Trophoblast cell (in vitro differentiated cells and primary cell): ENCODE results near the gene PRTFDC1.
A peak's percentile ranks its signal among the peaks of the same experiment; 100 is the strongest.

ENCODE experiments used
- DNase-seq, 2 donors: peaks; one replicate each; pipeline ENCODE4 v3.0.0-alpha.2; 2016
- H2AFZ ChIP-seq: 2 replicates; pipeline ENCODE4 v1.6.1; 2013; ENCODE audit warnings: low read length, moderate library complexity, mild to moderate bottlenecking; ENCODE audit not compliant: insufficient read depth, poor library complexity
- H2AK5ac ChIP-seq: 2 replicates; pipeline ENCODE4 v1.6.1; 2013; ENCODE audit warnings: mild to moderate bottlenecking, low read length
- H2BK120ac ChIP-seq: 2 replicates; pipeline ENCODE4 v1.6.1; 2013; ENCODE audit warnings: low read length, mild to moderate bottlenecking, moderate library complexity; ENCODE audit not compliant: insufficient read depth, poor library complexity
- H2BK12ac ChIP-seq: 2 replicates; pipeline ENCODE4 v1.6.1; 2013; ENCODE audit warnings: mild to moderate bottlenecking, low read length, moderate library complexity
- H2BK5ac ChIP-seq: 2 replicates; pipeline ENCODE4 v1.6.1; 2013; ENCODE audit warnings: low read length, low read depth, moderate library complexity, mild to moderate bottlenecking; ENCODE audit not compliant: poor library complexity
- H3K14ac ChIP-seq: 2 replicates; pipeline ENCODE4 v1.6.1; 2013; ENCODE audit warnings: mild to moderate bottlenecking, low read length
- H3K18ac ChIP-seq: 2 replicates; pipeline ENCODE4 v1.6.1; 2013; ENCODE audit warnings: mild to moderate bottlenecking, low read length
- H3K23ac ChIP-seq: 2 replicates; pipeline ENCODE4 v1.6.1; 2013; ENCODE audit warnings: low read length
- H3K27ac ChIP-seq: 2 replicates; pipeline ENCODE4 v1.5.1; 2013; ENCODE audit warnings: low read depth, mild to moderate bottlenecking, inconsistent platforms, low read length, moderate library complexity
- H3K27me3 ChIP-seq: 2 replicates; pipeline ENCODE4 v1.6.1; 2013; ENCODE audit warnings: inconsistent platforms, mild to moderate bottlenecking, low read length, moderate library complexity; ENCODE audit not compliant: insufficient read depth
- H3K36me3 ChIP-seq, 2 experiments: 1 replicate in 1 of 2; 2 replicates in 1 of 2; pipeline ENCODE4 v1.6.1; 2013; ENCODE audit warnings: low read length in 2 of 2, mild to moderate bottlenecking in 2 of 2, moderate library complexity in 1 of 2; ENCODE audit not compliant: insufficient read depth in 2 of 2, control insufficient read depth in 1 of 2
- H3K4ac ChIP-seq: 2 replicates; pipeline ENCODE4 v1.6.1; 2013; ENCODE audit warnings: low read depth, mild to moderate bottlenecking, low read length, moderate library complexity
- H3K4me1 ChIP-seq, 2 experiments: 1 replicate in 1 of 2; 2 replicates in 1 of 2; pipeline ENCODE4 v1.6.1; 2013; ENCODE audit warnings: low read length in 2 of 2, mild to moderate bottlenecking in 2 of 2, moderate library complexity in 1 of 2; ENCODE audit not compliant: insufficient read depth in 2 of 2, control insufficient read depth in 1 of 2
- H3K4me2 ChIP-seq: 2 replicates; pipeline ENCODE4 v1.6.1; 2013; ENCODE audit warnings: inconsistent platforms, mild to moderate bottlenecking, low read length, moderate library complexity
- H3K4me3 ChIP-seq: 2 replicates; pipeline ENCODE4 v1.5.1; 2013; ENCODE audit warnings: mild to moderate bottlenecking, low read depth, low read length, inconsistent platforms
- H3K79me1 ChIP-seq: one replicate; pipeline ENCODE4 v1.6.1; 2013; ENCODE audit warnings: low read length
- H3K79me2 ChIP-seq: 2 replicates; pipeline ENCODE4 v1.6.1; 2013; ENCODE audit warnings: low read length, mild to moderate bottlenecking; ENCODE audit not compliant: control insufficient read depth, insufficient read depth, poor library complexity
- H3K9ac ChIP-seq: 2 replicates; pipeline ENCODE4 v1.6.1; 2013; ENCODE audit warnings: mild to moderate bottlenecking, low read length
- H3K9me3 ChIP-seq: 2 replicates; pipeline ENCODE4 v1.6.1; 2013; ENCODE audit warnings: low read depth, mild to moderate bottlenecking, control low read depth, inconsistent platforms, low read length; ENCODE audit not compliant: insufficient read depth
- H4K12ac ChIP-seq: 2 replicates; pipeline ENCODE4 v1.6.1; 2013; ENCODE audit warnings: low read depth, mild to moderate bottlenecking, low read length, moderate library complexity
- H4K8ac ChIP-seq: 2 replicates; pipeline ENCODE4 v1.6.1; 2013; ENCODE audit warnings: low read depth, mild to moderate bottlenecking, low read length, moderate library complexity
- H4K91ac ChIP-seq: one replicate; pipeline ENCODE4 v1.6.1; 2013; ENCODE audit warnings: low read depth, mild to moderate bottlenecking, low read length, moderate library complexity
- WGBS: extraction: QIAGEN DNeasy Blood & Tissue Kit; methylation state at CpG from one replicate; pipeline ENCODE4 v1.1.7; 2013; ENCODE audit warnings: missing lambda C conversion rate; ENCODE audit not compliant: insufficient read length, insufficient coverage; ENCODE audit errors: extremely low coverage; 5-methylcytosine and 5-hydroxymethylcytosine counted together

Gene PRTFDC1

DNA sequence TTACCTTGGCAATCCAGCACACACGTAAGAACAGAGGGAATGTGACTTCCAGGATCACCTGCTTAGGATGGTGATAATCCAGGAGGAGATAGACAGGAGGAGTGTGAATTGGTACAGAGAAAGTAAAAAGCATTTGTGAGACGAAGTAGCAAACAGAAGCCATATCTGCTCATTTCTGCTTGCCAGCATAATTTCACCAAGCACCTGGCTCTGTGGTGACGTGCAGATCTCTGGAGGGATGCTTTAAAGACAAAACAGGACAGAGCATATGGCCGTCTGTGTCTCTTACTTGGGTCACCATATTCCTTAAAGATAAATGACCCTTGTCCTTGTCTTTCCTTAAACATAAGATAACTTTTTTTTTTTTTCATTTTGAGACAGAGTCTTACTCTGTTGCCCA lies 138.6 kb downstream of the PRTFDC1 start:
- Histone ChIP-seq H4K8ac (no peak overlapping the region), H4K12ac (no peak overlapping the region), H2BK120ac (no peak overlapping the region), H3K36me3 (no peaks in the 10 kb centered on the region), H3K18ac (no peak overlapping the region), H2AFZ (no peak overlapping the region), H3K4me3 (no peak overlapping the region), H3K9ac (no peak overlapping the region), H2BK12ac (no peak overlapping the region), H3K27me3 (no peaks in the 10 kb centered on the region), H3K4ac (no peak overlapping the region), H3K79me1 (peaks cover 2% of the 10 kb centered on the region), H4K91ac (no peak overlapping the region), H3K4me1 (no peaks in the 10 kb centered on the region), H2AK5ac (no peak overlapping the region), H3K79me2 (no peaks in the 10 kb centered on the region), H3K14ac (no peak overlapping the region), H3K23ac (no peak overlapping the region), H3K27ac (no peak overlapping the region), H3K4me2 (no peak overlapping the region), H2BK5ac (no peak overlapping the region), H3K9me3 (no peaks in the 10 kb centered on the region)
- DNase-seq = peak in 1 of 2 donors; percentile 35
- no CpG with 5 or more reads among the region's 4 CpGs for WGBS

DNA sequence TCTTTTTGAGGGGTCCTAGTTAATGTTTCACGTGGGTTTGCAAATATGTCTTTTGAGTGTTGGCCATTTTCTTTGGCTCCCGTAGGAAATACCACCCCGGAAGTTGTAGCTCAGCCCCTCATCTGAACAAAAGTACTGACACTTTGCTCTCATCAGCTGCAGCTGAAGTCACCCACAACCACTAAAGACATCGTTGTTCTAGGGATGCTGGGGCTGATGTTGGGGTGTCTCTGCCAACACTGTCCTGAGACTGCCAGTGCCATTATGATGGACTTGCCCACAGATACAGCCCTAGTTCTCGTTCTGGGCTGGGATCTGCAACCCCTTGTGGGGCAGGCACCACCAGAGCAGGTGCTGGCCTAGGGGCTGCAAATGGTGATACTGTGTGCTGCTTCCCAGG lies 146.1 kb downstream of the PRTFDC1 start:
- Histone ChIP-seq H4K12ac (no peak overlapping the region), H3K23ac (no peak overlapping the region), H3K27ac (no peak overlapping the region), H3K9ac (no peak overlapping the region), H3K4me2 (no peak overlapping the region), H3K4me1 (no peaks in the 10 kb centered on the region), H3K79me2 (no peaks in the 10 kb centered on the region), H2AK5ac (no peak overlapping the region), H2BK5ac (no peak overlapping the region), H3K36me3 (no peaks in the 10 kb centered on the region), H3K4ac (no peak overlapping the region), H2BK12ac (no peak overlapping the region), H3K18ac (no peak overlapping the region), H3K27me3 (no peaks in the 10 kb centered on the region), H4K91ac (no peak overlapping the region), H3K79me1 (no peaks in the 10 kb centered on the region), H2AFZ (no peak overlapping the region), H4K8ac (no peak overlapping the region), H3K9me3 (no peaks in the 10 kb centered on the region), H2BK120ac (no peak overlapping the region), H3K14ac (no peak overlapping the region), H3K4me3 (no peak overlapping the region)
- no peak for DNase-seq
- WGBS = no CpG with 5 or more reads among the region's 5 CpGs

DNA sequence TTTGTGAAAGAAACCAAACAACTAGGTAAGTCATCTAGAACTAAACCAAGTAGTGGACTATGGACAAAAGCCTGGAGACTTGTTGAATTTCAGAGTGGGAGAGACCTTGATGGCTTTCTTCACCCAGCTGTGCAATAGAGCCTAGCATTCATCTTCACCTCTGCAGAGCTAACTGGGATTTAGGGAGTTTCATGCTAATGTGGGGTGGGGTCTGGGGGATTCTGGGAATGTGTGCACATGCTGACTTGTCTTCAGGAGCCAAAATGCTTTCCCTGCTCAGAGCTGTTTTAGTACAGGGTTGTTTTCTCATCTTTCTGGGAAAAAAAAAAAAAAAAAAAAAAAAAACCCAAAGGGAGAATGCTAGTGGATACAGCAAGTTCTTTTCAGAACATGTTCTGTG lies 147.4 kb downstream of the PRTFDC1 start:
- Histone ChIP-seq H3K4me2 (no peak overlapping the region), H3K23ac (no peak overlapping the region), H3K27me3 (no peaks in the 10 kb centered on the region), H3K9ac (no peak overlapping the region), H3K79me2 (no peaks in the 10 kb centered on the region), H4K8ac (no peak overlapping the region), H4K12ac (no peak overlapping the region), H2BK5ac (no peak overlapping the region), H3K14ac (no peak overlapping the region), H3K4ac (no peak overlapping the region), H3K9me3 (no peaks in the 10 kb centered on the region), H4K91ac (no peak overlapping the region), H3K4me1 (no peaks in the 10 kb centered on the region), H3K79me1 (no peaks in the 10 kb centered on the region), H2AK5ac (no peak overlapping the region), H2BK120ac (no peak overlapping the region), H3K4me3 (no peak overlapping the region), H3K27ac (no peak overlapping the region), H3K18ac (no peak overlapping the region), H2AFZ (no peak overlapping the region), H2BK12ac (no peak overlapping the region), H3K36me3 (no peaks in the 10 kb centered on the region)
- DNase-seq = no peak

DNA sequence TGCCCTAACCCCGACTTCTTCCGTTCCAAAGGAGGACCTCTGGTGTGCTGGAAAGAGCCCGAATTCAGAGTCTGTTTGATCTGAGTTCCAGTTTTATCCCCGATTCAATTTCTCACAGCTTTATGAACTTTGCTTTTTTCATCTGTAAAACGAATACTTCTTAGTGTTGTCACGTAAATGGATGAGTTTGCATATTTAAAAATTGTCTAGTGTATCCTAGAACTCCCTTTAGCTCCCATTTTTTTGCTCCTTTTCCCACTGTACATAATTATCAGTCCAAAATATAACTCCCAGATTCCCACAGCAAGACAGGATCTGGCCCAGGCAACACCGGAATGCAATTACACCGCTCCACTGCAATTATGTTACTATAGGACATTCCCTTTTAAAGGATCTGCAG lies 148.0 kb downstream of the PRTFDC1 start:
- no peak overlapping the region for H2BK120ac ChIP-seq
- no peak overlapping the region for H2AFZ ChIP-seq
- H3K36me3 ChIP-seq = no peaks in the 10 kb centered on the region
- no peak overlapping the region for H3K9ac ChIP-seq
- H3K23ac ChIP-seq = no peak overlapping the region
- no peak overlapping the region for H4K8ac ChIP-seq
- no peaks in the 10 kb centered on the region for H3K27me3 ChIP-seq
- no peak overlapping the region for H2BK5ac ChIP-seq
- no peak overlapping the region for H2AK5ac ChIP-seq
- H3K14ac ChIP-seq = no peak overlapping the region
- no CpG with 5 or more reads among the region's 8 CpGs for WGBS
- no peak for DNase-seq
- H3K79me2 ChIP-seq = no peaks in the 10 kb centered on the region
- H3K4me3 ChIP-seq = no peak overlapping the region
- H3K9me3 ChIP-seq = no peaks in the 10 kb centered on the region
- H4K91ac ChIP-seq = no peak overlapping the region
- no peak overlapping the region for H3K27ac ChIP-seq
- H3K18ac ChIP-seq = no peak overlapping the region
- no peaks in the 10 kb centered on the region for H3K79me1 ChIP-seq
- no peak overlapping the region for H2BK12ac ChIP-seq
- H3K4me1 ChIP-seq = no peaks in the 10 kb centered on the region
- no peak overlapping the region for H3K4ac ChIP-seq
- H4K12ac ChIP-seq = no peak overlapping the region
- H3K4me2 ChIP-seq = no peak overlapping the region

DNA sequence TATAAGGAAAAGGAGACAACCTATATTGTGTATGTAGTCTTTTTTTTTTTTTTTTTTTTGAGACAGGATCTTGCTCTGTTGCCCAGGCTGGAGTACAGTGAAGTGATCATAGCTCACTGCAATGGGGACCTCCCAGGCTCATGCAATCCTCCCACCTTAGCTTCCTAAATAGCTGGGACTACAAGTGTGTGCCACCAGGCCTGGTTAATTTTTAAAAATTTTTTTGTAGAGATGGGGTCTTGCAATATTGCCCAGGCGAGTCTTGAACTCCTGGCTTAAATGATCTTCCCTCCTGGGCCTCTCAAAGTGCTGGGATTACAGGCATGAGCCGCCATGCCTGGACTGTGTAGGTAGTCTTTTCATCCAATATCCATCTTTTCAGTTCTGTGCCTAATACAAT lies 150.0 kb downstream of the PRTFDC1 start:
- no peak overlapping the region for H2AK5ac ChIP-seq
- H3K36me3 ChIP-seq = no peaks in the 10 kb centered on the region
- no peak overlapping the region for H3K4ac ChIP-seq
- H3K9ac ChIP-seq = no peak overlapping the region
- H4K8ac ChIP-seq = no peak overlapping the region
- no peak for DNase-seq
- H3K18ac ChIP-seq = no peak overlapping the region
- H2BK12ac ChIP-seq = no peak overlapping the region
- H3K27ac ChIP-seq = no peak overlapping the region
- H3K4me1 ChIP-seq = no peaks in the 10 kb centered on the region
- H3K79me1 ChIP-seq = no peaks in the 10 kb centered on the region
- no peak overlapping the region for H3K4me2 ChIP-seq
- H3K14ac ChIP-seq = no peak overlapping the region
- no peak overlapping the region for H2AFZ ChIP-seq
- H3K9me3 ChIP-seq = no peaks in the 10 kb centered on the region
- H3K79me2 ChIP-seq = no peaks in the 10 kb centered on the region
- H4K91ac ChIP-seq = no peak overlapping the region
- no peak overlapping the region for H2BK120ac ChIP-seq
- H2BK5ac ChIP-seq = no peak overlapping the region
- H3K23ac ChIP-seq = no peak overlapping the region
- WGBS = no CpG with 5 or more reads among the region's 2 CpGs
- H3K4me3 ChIP-seq = no peak overlapping the region
- H4K12ac ChIP-seq = no peak overlapping the region
- no peaks in the 10 kb centered on the region for H3K27me3 ChIP-seq
